ENCODE data around the gene MTMR6. TPM values are rescaled to one million over a fixed set of nuclear protein-coding genes. Genes with fewer than 3 reads are reported as not detected.

Gene MTMR6
- total RNA-seq, 1 experiment from 2014 or later: 21.5 TPM

- intact Hi-C loops (cut with micrococcal nuclease): loop anchor here (1.0 kb wide), 1 partner anchor 108 kb away; no protein-coding TSS in a partner anchor
- BruUV-seq (replicated peaks): no TSS peak
- Mint-ChIP-seq H3K4me3 (ENCODE audit: unreplicated experiment) (no peak overlapping the region), H3K4me1 (ENCODE audit: insufficient read depth, unreplicated experiment) (peaks cover 6% of the 10 kb centered on the region), H3K27me3 (ENCODE audit: insufficient read depth, unreplicated experiment) (no peaks in the 10 kb centered on the region), H3K36me3 (ENCODE audit: insufficient read depth, unreplicated experiment) (peaks cover 51% of the 10 kb centered on the region), H3K9me3 (ENCODE audit: unreplicated experiment) (no peaks in the 10 kb centered on the region), H3K27ac (ENCODE audit: low read depth, unreplicated experiment) (no peak overlapping the region)
- DNase-seq (ENCODE audit: unreplicated experiment): peak; percentile 12
- POLR2A ChIA-PET: no interaction called here
- peak; percentile 16 for TF ChIP-seq CTCF (IDR thresholded peaks at IDR 0.05; ENCODE audit: unreplicated experiment)
- CTCF ChIA-PET: interaction anchor here (1.0 kb wide), 1 partner anchor 9 kb away, joined by 3 read pairs; no protein-coding TSS in a partner anchor
Measured at GRCh38 chr13:25267715-25268114, 19.6 kb downstream of the MTMR6 start.

GRCh38 chr13:25266706-25267105 lies 20.6 kb downstream of the MTMR6 start:
- H3K27me3 Mint-ChIP-seq (ENCODE audit: insufficient read depth, unreplicated experiment): no peaks in the 10 kb centered on the region
- H3K27ac Mint-ChIP-seq (ENCODE audit: low read depth, unreplicated experiment): no peak overlapping the region
- ChIA-PET POLR2A (no interaction called here), CTCF (interaction anchor here (0.6 kb wide), 2 partner anchors 109 to 1905 kb away, joined by 3 read pairs; no protein-coding TSS in a partner anchor)
- H3K4me1 Mint-ChIP-seq (ENCODE audit: insufficient read depth, unreplicated experiment): peaks cover 6% of the 10 kb centered on the region
- no peak overlapping the region for H3K4me3 Mint-ChIP-seq (ENCODE audit: unreplicated experiment)
- peaks cover 55% of the 10 kb centered on the region for H3K36me3 Mint-ChIP-seq (ENCODE audit: insufficient read depth, unreplicated experiment)
- H3K9me3 Mint-ChIP-seq (ENCODE audit: unreplicated experiment): no peaks in the 10 kb centered on the region
- DNase-seq (ENCODE audit: unreplicated experiment): no peak
- no peak for TF ChIP-seq CTCF (IDR thresholded peaks at IDR 0.05; ENCODE audit: unreplicated experiment)
- intact Hi-C loops (cut with micrococcal nuclease): loop anchor here (1.0 kb wide), 1 partner anchor 109 kb away; no protein-coding TSS in a partner anchor
- BruUV-seq (replicated peaks): no TSS peak

GRCh38 chr13:25262261-25262660 lies 25.0 kb downstream of the MTMR6 start:
- no peak for TF ChIP-seq CTCF (IDR thresholded peaks at IDR 0.05; ENCODE audit: unreplicated experiment)
- Mint-ChIP-seq H3K27me3 (ENCODE audit: insufficient read depth, unreplicated experiment) (no peaks in the 10 kb centered on the region), H3K9me3 (ENCODE audit: unreplicated experiment) (no peaks in the 10 kb centered on the region), H3K4me1 (ENCODE audit: insufficient read depth, unreplicated experiment) (no peaks in the 10 kb centered on the region), H3K4me3 (ENCODE audit: unreplicated experiment) (no peak overlapping the region), H3K27ac (ENCODE audit: low read depth, unreplicated experiment) (no peak overlapping the region), H3K36me3 (ENCODE audit: insufficient read depth, unreplicated experiment) (peaks cover 83% of the 10 kb centered on the region)
- CTCF ChIA-PET: interaction anchor here (1.1 kb wide), 1 partner anchor 10 kb away, joined by 3 read pairs; no protein-coding TSS in a partner anchor
- POLR2A ChIA-PET: interaction anchor here (0.6 kb wide), 1 partner anchor 54 kb away, joined by 3 read pairs; no protein-coding TSS in a partner anchor
- intact Hi-C loops (cut with micrococcal nuclease): no loop called here
- DNase-seq (ENCODE audit: unreplicated experiment): no peak
- BruUV-seq (replicated peaks): no TSS peak

DNA sequence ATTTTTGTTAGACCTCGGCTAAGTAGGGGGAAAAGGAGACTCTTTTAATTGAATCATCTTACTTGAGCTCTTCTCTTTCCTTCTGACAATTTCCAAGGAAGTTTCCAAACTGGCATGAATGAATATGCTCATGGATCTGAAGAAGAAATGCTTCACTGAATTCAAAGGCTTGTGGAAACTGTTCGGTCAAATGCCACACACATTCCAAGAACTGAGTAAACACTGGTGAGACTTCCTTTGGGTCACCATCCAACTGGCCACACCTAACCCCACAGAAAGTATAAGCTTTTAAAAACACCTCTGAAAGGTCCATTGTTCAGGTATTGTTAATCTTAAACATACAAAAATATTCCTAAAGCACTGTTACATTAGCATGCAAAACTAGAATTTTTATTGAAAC lies 33.6 kb downstream of the MTMR6 start:
- CTCF ChIA-PET: interaction anchor here (1.2 to 1.3 kb wide), 2 partner anchors 19 to 33 kb away, joined by 3 read pairs; no protein-coding TSS in a partner anchor
- Mint-ChIP-seq H3K4me1 (ENCODE audit: insufficient read depth, unreplicated experiment) (no peaks in the 10 kb centered on the region), H3K9me3 (ENCODE audit: unreplicated experiment) (no peaks in the 10 kb centered on the region), H3K27me3 (ENCODE audit: insufficient read depth, unreplicated experiment) (no peaks in the 10 kb centered on the region), H3K4me3 (ENCODE audit: unreplicated experiment) (no peak overlapping the region), H3K27ac (ENCODE audit: low read depth, unreplicated experiment) (no peak overlapping the region), H3K36me3 (ENCODE audit: insufficient read depth, unreplicated experiment) (peaks cover 42% of the 10 kb centered on the region)
- DNase-seq (ENCODE audit: unreplicated experiment): no peak
- intact Hi-C loops (cut with micrococcal nuclease): no loop called here
- TF ChIP-seq CTCF (IDR thresholded peaks at IDR 0.05; ENCODE audit: unreplicated experiment): no peak
- POLR2A ChIA-PET: no interaction called here
- BruUV-seq (replicated peaks): no TSS peak
